HG03066 (cell line): Measurements from ENCODE around the gene VAMP8.
"Not testable (repeated sequence)": the region's sequence is repeated elsewhere in the genome, so short reads cannot be mapped to it uniquely, and the experiment has no call there.

Source experiments
- ATAC-seq: cut with Tn5 transposase; IDR thresholded peaks from one replicate; pipeline ENCODE4 v1.9.1; 2021; ENCODE audit warnings: low read depth; ENCODE audit not compliant: unreplicated experiment

The VAMP8 gene

GRCh38 chr2:85613717-85614515 lies 36.5 kb downstream of the VAMP8 start:
- ATAC-seq: no peak

- not testable (repeated sequence) for ATAC-seq
These were observed 37.4 kb downstream of the VAMP8 start for GRCh38 chr2:85614757-85615156.

DNA sequence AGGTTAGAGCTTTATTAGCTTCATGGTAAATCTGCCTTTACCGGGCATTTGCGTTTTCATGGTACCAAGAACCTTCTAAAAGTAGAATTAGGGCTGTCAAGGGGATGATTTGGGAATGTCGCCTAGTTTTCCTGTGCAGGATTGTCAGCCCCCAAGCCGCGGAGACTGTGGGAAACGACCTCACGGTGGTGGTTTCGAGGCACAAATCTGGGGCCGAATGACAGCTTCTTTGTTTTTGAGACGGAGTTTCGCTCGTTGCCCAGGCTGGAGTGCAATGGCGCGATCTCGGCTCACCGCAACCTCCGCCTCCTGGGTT lies 38.0 kb downstream of the VAMP8 start:
- no peak for ATAC-seq

DNA sequence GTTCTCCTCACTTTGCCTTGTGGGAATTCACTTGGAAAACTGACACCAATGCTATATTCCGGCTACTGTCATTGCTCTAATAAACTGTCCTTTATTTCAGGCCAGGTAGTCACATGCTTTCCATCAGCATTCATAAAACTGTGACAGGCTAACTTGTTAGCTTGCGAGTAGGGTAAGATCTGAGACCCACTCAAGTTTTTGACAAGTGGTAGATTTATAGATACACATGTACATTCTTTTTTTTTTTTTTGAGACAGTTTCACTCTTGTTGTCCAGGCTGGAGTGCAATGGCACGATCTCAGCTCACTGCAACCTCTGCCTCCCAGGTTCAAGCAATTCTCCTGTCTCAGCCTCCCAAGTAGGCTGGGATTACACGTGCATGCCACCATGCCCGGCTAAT lies 40.3 kb downstream of the VAMP8 start:
- ATAC-seq: not testable (repeated sequence)

- no peak for ATAC-seq
These were observed 42.2 kb downstream of the VAMP8 start for GRCh38 chr2:85619617-85620016.

DNA sequence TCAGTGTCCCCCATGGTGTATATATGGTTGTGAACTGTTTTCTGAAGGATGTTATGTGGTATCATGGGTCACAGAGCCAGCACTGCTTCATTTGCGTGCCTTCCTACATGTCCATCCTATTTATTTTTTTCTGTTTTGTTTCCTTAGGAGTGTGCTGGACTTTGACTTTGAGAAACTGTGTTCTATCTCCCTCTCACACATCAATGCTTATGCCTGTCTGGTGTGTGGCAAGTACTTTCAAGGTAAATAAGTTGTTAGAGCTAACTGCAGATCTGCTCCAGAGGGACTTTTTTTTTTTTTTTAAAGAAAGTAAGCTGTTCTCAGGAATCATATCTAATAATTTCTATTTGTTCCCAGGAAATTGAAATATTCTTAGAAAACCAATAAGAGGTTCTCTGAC lies 44.0 kb downstream of the VAMP8 start:
- no peak for ATAC-seq

DNA sequence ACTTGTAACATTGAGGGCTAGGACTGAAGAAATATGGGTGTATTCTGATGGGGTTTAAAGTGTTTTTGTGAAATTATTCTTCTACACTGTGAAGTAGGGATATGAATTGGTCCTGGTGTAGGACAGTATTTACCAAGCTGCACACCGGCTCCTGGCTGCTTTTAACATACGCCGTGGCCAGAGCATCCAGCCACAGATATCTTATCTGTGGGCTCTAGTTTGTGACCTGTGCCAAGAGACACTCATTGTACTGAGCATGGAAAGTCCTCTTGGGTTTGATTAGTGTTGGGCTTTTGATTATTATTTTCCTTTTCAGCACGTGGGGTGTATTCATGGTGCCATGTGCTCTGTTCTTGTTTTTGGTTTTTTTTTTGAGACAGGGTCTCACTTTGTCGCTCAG lies 46.6 kb downstream of the VAMP8 start:
- no peak for ATAC-seq

- no peak for ATAC-seq
These were observed 51.3 kb downstream of the VAMP8 start for GRCh38 chr2:85628658-85629057.

DNA sequence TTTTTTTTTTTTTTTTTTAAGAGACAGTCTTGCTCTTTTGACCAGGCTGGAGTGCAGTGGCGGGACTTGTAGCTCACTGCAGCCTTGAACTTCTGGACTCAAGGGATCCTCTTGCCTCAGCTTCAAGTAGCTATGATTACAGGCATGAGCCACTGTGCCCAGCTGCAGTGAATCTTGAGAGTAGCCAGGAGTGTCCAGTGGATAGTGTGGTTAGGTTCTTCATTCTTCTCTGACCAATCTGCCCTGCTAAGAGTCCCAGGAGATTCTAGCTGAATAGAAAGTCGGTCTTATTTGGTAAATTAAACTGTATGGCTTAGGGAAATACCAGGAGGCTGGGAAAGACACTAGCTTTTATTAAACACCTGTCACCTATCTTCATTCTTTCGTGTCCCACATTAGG lies 53.9 kb downstream of the VAMP8 start:
- ATAC-seq: no peak
